Kidney (tissue), 14 donors: ENCODE results near the gene EGR1. TPM values are rescaled to one million over a fixed set of nuclear protein-coding genes. Genes with fewer than 3 reads are reported as not detected.

Source experiments
- DNase-seq, 5 donors: peaks; one replicate each; pipeline ENCODE4 v3.0.0-alpha.2; 2013 to 2020
- FAIRE-seq: peaks from 2 replicates; lab custom pipeline; 2012; peaks lifted over from hg19 to GRCh38; lab: Jason Lieb, UNC
- H3K27ac ChIP-seq, 2 donors: one replicate each; pipeline ENCODE4 v1.7.0; 2013; ENCODE audit warnings: low read depth in 2 of 2, low read length in 2 of 2, inconsistent platforms in 1 of 2
- H3K27me3 ChIP-seq: one replicate; pipeline ENCODE4 v1.7.1; 2013; ENCODE audit warnings: low read length, inconsistent platforms; ENCODE audit not compliant: control insufficient read depth, insufficient read depth
- H3K36me3 ChIP-seq, 3 donors: one replicate each; pipeline versions ENCODE4 v1.7.0 to v1.7.1; 2013; ENCODE audit warnings: low read length in 3 of 3, control low read depth in 1 of 3, inconsistent platforms in 1 of 3; ENCODE audit not compliant: insufficient read depth in 3 of 3, control insufficient read depth in 2 of 3
- H3K4me1 ChIP-seq, 3 donors: one replicate each; pipeline versions ENCODE4 v1.7.0 to v1.7.1; 2013; ENCODE audit warnings: low read length in 3 of 3, inconsistent platforms in 1 of 3, low read depth in 1 of 3; ENCODE audit not compliant: control insufficient read depth in 2 of 3, insufficient read depth in 2 of 3
- H3K4me3 ChIP-seq, 3 donors: one replicate each; pipeline versions ENCODE4 v1.7.0 to v1.8.1; 2013; ENCODE audit warnings: low read length in 3 of 3, control low read depth in 1 of 3, inconsistent platforms in 1 of 3
- H3K9ac ChIP-seq, 3 donors: one replicate each; pipeline versions ENCODE4 v1.7.0 to v1.7.1; 2013; ENCODE audit warnings: low read length in 3 of 3, control low read depth in 1 of 3, inconsistent platforms in 1 of 3
- H3K9me3 ChIP-seq, 3 donors: one replicate each; pipeline versions ENCODE4 v1.7.0 to v1.7.1; 2013; ENCODE audit warnings: low read length in 3 of 3, control low read depth in 1 of 3, inconsistent platforms in 1 of 3; ENCODE audit not compliant: control insufficient read depth in 2 of 3, insufficient read depth in 1 of 3
- intact Hi-C: fragments of 100-400 bp; cut with DNase I; formaldehyde crosslinking; loops from one replicate; pipeline ENCODE4 v1.11.1; 2022
- polyA plus RNA-seq: library from polyadenylated mRNA; stranded (reverse); fragments of 350-450 nt; fragmentation: Illumina TruSeq; extraction: RNeasy Lipid Tissue Mini Kit (QIAGEN cat#74804); gene quantifications from one replicate; pipeline ENCODE4 v1.2.3, GENCODE V29; 2014; ENCODE audit warnings: low read depth, low replicate concordance; ENCODE audit not compliant: insufficient read depth
- total RNA-seq: library from RNA; stranded (reverse); fragmentation: NEBNext Ultra II Directional; extraction: Animal tissue kit (Norgen Biotek cat#: 25700); gene quantifications from one replicate; pipeline ENCODE4 v1.2.1, GENCODE V29; 2021
- TF ChIP-seq, protein P1 (sequence below): IDR thresholded peaks from 3 replicates; pipeline ENCODE4 v1.5.1; 2012; ENCODE audit warnings: mild to moderate bottlenecking, moderate library complexity, borderline replicate concordance; ENCODE audit not compliant: insufficient read depth; ENCODE audit errors: extremely low read depth
- donor health status: control.
- donor health status: control.
- donor health status: control.
- donor health status: control.
- donor health status: control.
- donor health status: DM: yes; HTN: yes; CAD: no.
- donor health status: Normal renal cell carcinoma (clear cell type).

The EGR1 gene
- total and polyA plus RNA-seq, 2 donors from 2014 or later: 65.8 to 68.6 TPM

DNA sequence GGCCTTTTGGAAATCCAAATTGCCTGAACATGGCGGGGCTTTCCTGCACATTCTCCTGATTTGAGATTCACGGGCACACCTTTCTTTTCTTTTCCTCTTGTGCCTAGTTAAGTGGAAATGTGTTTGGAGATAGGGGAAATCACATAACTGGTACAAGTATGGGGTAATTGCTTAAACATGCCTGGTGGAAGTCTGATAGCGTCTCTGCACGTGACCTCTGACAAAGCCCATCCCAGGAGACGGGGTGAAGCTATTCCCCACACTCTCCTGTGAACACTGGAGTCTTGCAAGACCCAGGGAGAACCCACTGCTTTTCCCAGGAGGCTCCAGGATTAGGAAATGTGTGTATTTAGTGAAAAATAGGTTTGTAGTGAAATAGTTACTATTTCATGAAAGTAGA is 29.3 kb upstream of the EGR1 start:
- Histone ChIP-seq H3K9me3 (no peaks in the 10 kb centered on the region), H3K27ac (no peak overlapping the region), H3K4me3 (no peak overlapping the region), H3K9ac (no peak overlapping the region), H3K36me3 (peaks cover 4 to 42% (median 26%) of the 10 kb centered on the region in 3 donors), H3K27me3 (no peaks in the 10 kb centered on the region), H3K4me1 (peaks cover 0 to 7% (median 0%) of the 10 kb centered on the region in 3 donors)
- DNase-seq: no peak
- intact Hi-C loops: no loop called here
- TF ChIP-seq, protein P1, sequence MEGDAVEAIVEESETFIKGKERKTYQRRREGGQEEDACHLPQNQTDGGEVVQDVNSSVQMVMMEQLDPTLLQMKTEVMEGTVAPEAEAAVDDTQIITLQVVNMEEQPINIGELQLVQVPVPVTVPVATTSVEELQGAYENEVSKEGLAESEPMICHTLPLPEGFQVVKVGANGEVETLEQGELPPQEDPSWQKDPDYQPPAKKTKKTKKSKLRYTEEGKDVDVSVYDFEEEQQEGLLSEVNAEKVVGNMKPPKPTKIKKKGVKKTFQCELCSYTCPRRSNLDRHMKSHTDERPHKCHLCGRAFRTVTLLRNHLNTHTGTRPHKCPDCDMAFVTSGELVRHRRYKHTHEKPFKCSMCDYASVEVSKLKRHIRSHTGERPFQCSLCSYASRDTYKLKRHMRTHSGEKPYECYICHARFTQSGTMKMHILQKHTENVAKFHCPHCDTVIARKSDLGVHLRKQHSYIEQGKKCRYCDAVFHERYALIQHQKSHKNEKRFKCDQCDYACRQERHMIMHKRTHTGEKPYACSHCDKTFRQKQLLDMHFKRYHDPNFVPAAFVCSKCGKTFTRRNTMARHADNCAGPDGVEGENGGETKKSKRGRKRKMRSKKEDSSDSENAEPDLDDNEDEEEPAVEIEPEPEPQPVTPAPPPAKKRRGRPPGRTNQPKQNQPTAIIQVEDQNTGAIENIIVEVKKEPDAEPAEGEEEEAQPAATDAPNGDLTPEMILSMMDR: no peak
- no peak for FAIRE-seq

DNA sequence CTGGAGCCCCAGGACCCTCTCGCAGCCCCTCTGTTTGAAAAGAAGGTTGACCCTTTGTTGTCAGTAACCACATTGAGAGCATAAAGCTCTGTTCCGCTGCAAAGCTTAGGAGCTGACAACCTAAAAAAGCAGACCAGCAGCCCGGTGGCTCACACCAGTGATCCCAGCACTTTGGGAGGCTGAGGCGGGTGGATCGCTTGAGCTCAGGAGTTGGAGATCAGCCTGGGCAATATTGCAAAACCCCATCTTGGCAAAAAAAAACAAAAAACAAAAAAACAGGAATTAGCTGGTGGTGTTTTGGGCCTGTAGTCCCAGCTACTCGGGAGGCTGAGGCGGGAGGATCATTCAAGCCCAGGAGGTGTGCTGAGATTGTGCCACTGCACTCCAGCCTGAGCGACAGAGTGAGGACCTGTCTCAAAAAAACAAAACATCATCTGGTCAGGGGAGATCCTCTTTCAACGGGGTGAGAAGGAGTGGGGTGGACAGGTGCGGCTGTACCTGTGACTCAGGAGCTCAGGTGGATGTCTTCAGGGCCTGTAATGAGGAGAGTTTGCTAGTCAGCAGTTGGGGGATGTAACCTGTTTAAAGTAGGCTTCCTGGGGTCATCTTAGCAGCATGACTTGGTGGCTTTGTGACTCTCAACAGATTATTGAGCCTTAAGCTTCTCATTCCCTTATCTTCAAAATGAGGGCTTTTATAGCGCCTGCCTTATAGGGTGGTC is 27.1 kb upstream of the EGR1 start:
- Histone ChIP-seq H3K9ac (peak overlapping the region in 2 of 3 donors; percentile 0 to 13), H3K4me3 (peak overlapping the region in 2 of 3 donors; percentile 41 to 57), H3K4me1 (peaks cover 0 to 7% (median 0%) of the 10 kb centered on the region in 3 donors), H3K9me3 (no peaks in the 10 kb centered on the region), H3K36me3 (peaks cover 2 to 27% (median 17%) of the 10 kb centered on the region in 3 donors), H3K27ac (no peak overlapping the region), H3K27me3 (no peaks in the 10 kb centered on the region)
- TF ChIP-seq, protein P1: no peak
- FAIRE-seq: no peak
- no peak for DNase-seq
- intact Hi-C loops: no loop called here

DNA sequence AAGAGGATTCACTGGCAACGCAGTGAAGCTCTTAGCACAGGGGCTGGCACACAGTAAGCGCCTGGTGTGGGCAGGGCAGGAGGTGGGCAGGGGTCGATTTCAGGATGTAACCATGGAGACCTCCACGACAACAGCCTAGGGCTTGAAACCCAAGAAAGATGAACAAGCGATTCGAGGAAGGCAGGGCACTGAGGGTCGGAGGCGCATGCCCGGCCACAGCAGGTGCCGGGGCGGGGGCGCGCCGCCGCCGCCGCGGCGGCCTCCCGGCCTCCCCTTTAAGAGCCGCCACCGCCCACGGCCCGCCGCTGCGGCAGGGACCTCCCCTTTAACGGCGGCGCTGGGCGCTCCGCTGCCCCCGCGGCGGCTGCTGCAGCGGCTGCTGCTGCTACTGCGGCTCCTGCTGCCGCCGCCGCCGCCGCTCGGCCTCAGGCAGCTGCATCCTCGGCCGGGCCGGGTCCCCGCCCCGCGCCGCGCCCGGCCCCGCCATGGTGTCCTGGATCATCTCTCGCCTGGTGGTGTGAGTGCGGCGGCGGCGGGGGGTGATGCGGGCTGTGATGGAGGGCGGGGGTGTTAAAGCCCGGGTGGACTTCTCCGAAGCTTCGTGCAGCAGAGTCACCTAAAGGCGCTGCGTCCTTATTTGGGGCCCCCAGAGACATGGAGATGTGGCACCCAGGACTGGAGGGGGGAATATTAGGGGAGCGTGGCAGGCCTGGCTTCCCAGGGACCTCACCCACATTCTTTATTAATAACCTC is 26.4 kb upstream of the EGR1 start, which contains the start of gene REEP2:
Gene REEP2, plus strand, starts transcription at position 334 of the 753 bp plus-strand sequence. Its CDS starts 152 bp downstream, at position 486.
- H3K4me3 ChIP-seq: peak within 1 kb of the TSS; percentile 28 to 57 (median 44)
- H3K27me3 ChIP-seq: no peaks in the 10 kb centered on the region
- peaks cover 0 to 7% (median 0%) of the 10 kb centered on the region in 3 donors for H3K4me1 ChIP-seq
- intact Hi-C loops: no loop called here
- H3K9ac ChIP-seq: peak within 1 kb of the TSS in 2 of 3 donors; percentile 0 to 13
- H3K27ac ChIP-seq: no peak within 1 kb of the TSS
- DNase-seq: peak in 4 of 5 donors; percentile 81 to 86 (median 84)
- TF ChIP-seq, protein P1: no peak
- FAIRE-seq: no peak
- peaks cover 2 to 20% (median 15%) of the 10 kb centered on the region in 3 donors for H3K36me3 ChIP-seq
- H3K9me3 ChIP-seq: no peaks in the 10 kb centered on the region
